BE2C (cell line): ENCODE results near the gene SIX3.
A peak's percentile ranks its signal among the peaks of the same experiment; 100 is the strongest.

ENCODE experiments used
- DNase-seq: peaks from one replicate; pipeline ENCODE4 v3.0.0-alpha.2; 2020
- H3K27me3 ChIP-seq: fragments of 250-450 bp; sonication (Bioruptor Pico); 2 replicates; pipeline ENCODE4 v1.5.1; 2020; ENCODE audit warnings: mild to moderate bottlenecking
- H3K36me3 ChIP-seq: fragments of 250-450 bp; sonication (Bioruptor Pico); 2 replicates; pipeline ENCODE4 v1.5.1; 2020; ENCODE audit warnings: mild to moderate bottlenecking
- H3K4me1 ChIP-seq: fragments of 250-450 bp; sonication (Bioruptor Pico); 2 replicates; pipeline ENCODE4 v1.5.1; 2020
- H3K4me3 ChIP-seq: 2 replicates; pipeline ENCODE4 v1.5.1; 2011; ENCODE audit warnings: low read depth, low read length
- H3K9me3 ChIP-seq: fragments of 250-450 bp; sonication (Bioruptor Pico); 2 replicates; pipeline ENCODE4 v1.5.1; 2020
- CTCF ChIP-seq: IDR thresholded peaks from 2 replicates; pipeline ENCODE4 v1.5.1; 2012; ENCODE audit warnings: mild to moderate bottlenecking, low read depth, low read length

SIX3 gene

GRCh38 chr2:44920751-44921150 lies 20.8 kb upstream of the SIX3 start:
- H3K36me3 ChIP-seq, result no peaks in the 10 kb centered on the region
- H3K4me1 ChIP-seq, result no peaks in the 10 kb centered on the region
- DNase-seq, result no peak
- 0 out of 2 replicates have a peak, but pooled peaks have one; percentile 15 for TF ChIP-seq CTCF
- H3K27me3 ChIP-seq, result no peaks in the 10 kb centered on the region
- H3K9me3 ChIP-seq, result no peaks in the 10 kb centered on the region
- no peak overlapping the region for H3K4me3 ChIP-seq

DNA sequence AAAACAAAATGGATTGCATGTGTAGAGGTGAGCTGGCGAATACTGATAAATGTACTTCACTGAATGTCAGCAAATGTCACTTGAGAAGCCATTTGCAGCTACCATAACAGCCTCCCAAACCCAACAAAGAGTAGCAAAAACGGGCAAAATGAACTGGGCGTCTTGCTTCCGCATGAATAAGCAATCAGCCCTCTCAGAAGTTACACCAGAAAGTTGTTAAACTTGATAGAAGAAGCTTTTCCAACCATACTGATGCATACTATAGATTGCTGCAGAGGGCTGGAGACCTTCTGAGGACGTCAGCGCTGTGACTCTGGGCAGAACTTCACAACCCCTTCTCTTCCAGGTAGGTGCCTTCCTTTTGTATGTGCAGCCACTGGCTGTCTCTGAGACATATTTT lies 18.7 kb upstream of the SIX3 start:
- no peaks in the 10 kb centered on the region for H3K27me3 ChIP-seq
- TF ChIP-seq CTCF, result no peak
- no peaks in the 10 kb centered on the region for H3K9me3 ChIP-seq
- no peak for DNase-seq
- no peaks in the 10 kb centered on the region for H3K36me3 ChIP-seq
- no peak overlapping the region for H3K4me3 ChIP-seq
- H3K4me1 ChIP-seq, result no peaks in the 10 kb centered on the region

DNA sequence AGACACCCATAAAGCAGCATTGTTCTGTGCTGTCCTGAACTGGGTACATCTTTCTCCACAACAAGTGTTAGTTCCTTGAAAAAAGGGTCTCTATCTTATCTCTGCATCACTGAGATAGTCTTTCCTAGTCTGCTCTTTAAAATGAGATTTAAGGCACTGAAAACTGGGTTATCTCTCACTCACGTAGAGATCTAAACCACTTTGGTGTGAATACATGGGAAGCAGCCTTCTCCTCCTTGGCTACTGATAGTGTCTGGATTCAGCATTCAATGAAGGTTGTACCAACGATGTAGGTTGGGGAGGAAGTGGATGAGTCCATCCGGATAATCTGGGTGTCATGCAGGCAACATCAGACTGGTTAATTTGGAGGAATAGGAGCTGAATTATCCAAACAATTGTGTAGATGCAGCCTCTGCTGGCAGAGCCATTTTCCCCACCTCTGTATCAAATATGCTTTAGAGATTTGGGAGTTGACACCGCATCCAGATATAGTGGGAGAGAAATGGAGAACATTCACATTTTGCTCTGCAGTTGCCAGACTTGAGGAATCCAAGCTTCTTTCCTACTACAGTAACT lies 15.9 kb upstream of the SIX3 start:
- DNase-seq, result no peak
- Histone ChIP-seq H3K9me3 (no peaks in the 10 kb centered on the region), H3K27me3 (no peaks in the 10 kb centered on the region), H3K36me3 (no peaks in the 10 kb centered on the region), H3K4me3 (no peak overlapping the region), H3K4me1 (no peaks in the 10 kb centered on the region)
- TF ChIP-seq CTCF, result no peak

DNA sequence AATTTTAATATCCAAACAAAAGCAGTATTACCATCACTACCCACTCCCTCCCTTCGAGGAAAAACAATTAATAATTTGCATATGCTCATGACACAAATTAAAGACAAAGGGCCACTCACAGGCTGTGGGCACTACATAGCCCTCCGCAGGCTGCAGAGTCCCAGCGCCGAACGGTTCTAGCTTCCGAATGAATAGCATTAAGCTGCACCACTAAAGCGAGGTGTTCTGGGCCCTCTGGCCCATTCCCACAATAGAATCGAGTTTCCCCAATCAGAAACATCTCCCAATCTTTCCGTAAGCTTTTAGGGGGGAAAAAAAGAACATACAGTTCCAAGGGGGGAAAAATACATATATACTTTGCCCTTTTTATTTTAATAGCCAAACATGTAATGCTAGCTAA lies 14.5 kb upstream of the SIX3 start:
- Histone ChIP-seq H3K4me3 (no peak overlapping the region), H3K36me3 (no peaks in the 10 kb centered on the region), H3K4me1 (no peaks in the 10 kb centered on the region), H3K9me3 (no peaks in the 10 kb centered on the region), H3K27me3 (no peaks in the 10 kb centered on the region)
- no peak for TF ChIP-seq CTCF
- DNase-seq, result no peak

GRCh38 chr2:44927985-44928482 lies 13.5 kb upstream of the SIX3 start:
- Histone ChIP-seq H3K27me3 (no peaks in the 10 kb centered on the region), H3K4me1 (no peaks in the 10 kb centered on the region), H3K36me3 (no peaks in the 10 kb centered on the region), H3K4me3 (peak overlapping the region; percentile 15; the same call in 1 of the 2 replicates), H3K9me3 (no peaks in the 10 kb centered on the region)
- DNase-seq, result no peak
- no peak for TF ChIP-seq CTCF

DNA sequence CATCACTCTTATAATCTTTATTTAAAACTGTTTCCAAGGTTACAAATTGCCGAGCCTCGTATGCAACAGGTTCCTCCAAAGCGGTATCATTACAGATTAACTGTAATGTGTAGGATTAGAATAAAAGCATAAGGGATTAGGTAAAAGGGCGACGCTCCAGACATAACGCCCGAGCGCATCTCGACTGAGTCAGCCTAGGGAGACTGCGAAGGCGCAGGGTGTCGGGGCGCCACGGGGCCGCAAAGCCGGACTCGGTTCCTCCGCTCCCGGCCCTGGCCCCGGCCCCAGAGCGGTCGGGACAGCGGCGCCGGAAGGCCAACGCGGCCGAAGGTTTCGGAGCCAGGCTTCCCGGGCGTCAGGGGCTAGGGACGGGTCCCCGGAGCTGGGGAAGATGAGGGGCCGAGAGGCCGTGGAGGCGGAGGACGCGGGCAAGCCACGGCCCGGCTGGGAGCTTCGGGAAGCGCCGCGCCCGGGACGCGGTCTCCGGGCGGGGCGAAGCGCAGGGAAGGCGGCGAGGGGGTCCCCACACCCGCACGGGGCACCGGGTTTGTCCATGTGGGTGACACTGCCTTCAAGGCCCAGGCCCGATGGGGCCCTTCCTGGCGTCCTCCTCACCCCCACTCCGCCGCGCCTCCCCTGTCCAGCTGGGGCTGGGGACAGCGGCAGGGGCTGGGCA lies 12.9 kb upstream of the SIX3 start:
- Histone ChIP-seq H3K27me3 (no peaks in the 10 kb centered on the region; the same call in 1 of the 2 replicates), H3K4me1 (no peaks in the 10 kb centered on the region), H3K4me3 (no peak overlapping the region), H3K36me3 (no peaks in the 10 kb centered on the region), H3K9me3 (no peaks in the 10 kb centered on the region)
- TF ChIP-seq CTCF, result no peak
- no peak for DNase-seq
